ENCODE data around the gene THADA. TPM values are rescaled to one million over a fixed set of nuclear protein-coding genes. Genes with fewer than 3 reads are reported as not detected.
A peak's percentile ranks its signal among the peaks of the same experiment; 100 is the strongest.

The THADA gene
- polyA plus RNA-seq, 3 donors: 7.3 to 11.2 (median 9.7) TPM

DNA sequence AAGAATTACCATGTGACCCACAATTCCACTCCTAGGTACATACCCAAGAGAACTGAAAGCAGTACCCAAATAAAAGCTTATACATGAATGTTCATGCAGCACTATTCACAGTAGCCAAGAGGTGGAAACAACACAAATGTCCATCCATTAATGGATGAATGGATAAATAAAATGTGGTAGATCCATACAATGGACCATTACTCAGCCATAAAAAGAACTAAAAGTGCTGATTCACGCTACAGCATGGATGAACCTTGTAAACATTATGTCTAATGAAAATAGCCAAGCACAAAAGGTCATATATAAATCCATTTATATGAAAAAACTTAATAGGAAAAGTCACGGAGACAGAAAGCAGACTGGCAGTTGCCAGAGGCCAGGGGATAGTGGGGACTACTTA, 345.8 kb downstream of the THADA start:
- Histone ChIP-seq H3K4me1 (ENCODE audit: control insufficient read depth in 1 of 2, insufficient read depth in 2 of 2, low read length in 2 of 2) (peaks cover 6 to 7% of the 10 kb centered on the region in 2 donors), H2AFZ (ENCODE audit: insufficient read depth, low read depth, low read length, poor library complexity, severe bottlenecking) (no peak overlapping the region), H3K4me2 (replicated peaks; ENCODE audit: extremely low read depth, low read length, poor library complexity, severe bottlenecking) (no peak overlapping the region), H3K4me3 (replicated peaks in 1 of 3; ENCODE audit: low read depth in 2 of 3, low read length in 3 of 3) (no peak overlapping the region), H3K9ac (ENCODE audit: insufficient read depth, low read length, poor library complexity, severe bottlenecking) (no peak overlapping the region), H3K9me3 (replicated peaks in 1 of 2; ENCODE audit: control insufficient read depth in 1 of 2, insufficient read depth in 1 of 2, low read length in 2 of 2) (no peaks in the 10 kb centered on the region), H3K79me2 (ENCODE audit: insufficient read depth, low read length) (no peaks in the 10 kb centered on the region), H3K27ac (ENCODE audit: low read depth in 1 of 2, low read length in 2 of 2) (no peak overlapping the region), H4K20me1 (ENCODE audit: insufficient read depth, low read length) (no peaks in the 10 kb centered on the region), H3K27me3 (ENCODE audit: control insufficient read depth in 2 of 2, insufficient read depth in 2 of 2, low read length in 2 of 2) (no peaks in the 10 kb centered on the region), H3K36me3 (replicated peaks in 1 of 2; ENCODE audit: control insufficient read depth in 1 of 2, insufficient read depth in 2 of 2, low read length in 2 of 2) (peaks cover 5 to 11% of the 10 kb centered on the region in 2 donors)
- no peak for DNase-seq
- peaks cover 0 to 4% (median 0%) of the 10 kb centered on the region in 7 donors for H3K9me3 Mint-ChIP-seq
- peaks cover 0 to 5% (median 2%) of the 10 kb centered on the region in 3 donors for H3K27me3 Mint-ChIP-seq (ENCODE audit: low read depth in 3 of 3)
- no CpG with 5 or more reads among the region's 2 CpGs for WGBS (ENCODE audit: insufficient coverage)
- peaks cover 31 to 34% of the 10 kb centered on the region in 2 donors for H3K36me3 Mint-ChIP-seq
- peak overlapping the region in 2 of 7 donors; percentile 38 to 53 for H3K27ac Mint-ChIP-seq
- TF ChIP-seq, protein P1, sequence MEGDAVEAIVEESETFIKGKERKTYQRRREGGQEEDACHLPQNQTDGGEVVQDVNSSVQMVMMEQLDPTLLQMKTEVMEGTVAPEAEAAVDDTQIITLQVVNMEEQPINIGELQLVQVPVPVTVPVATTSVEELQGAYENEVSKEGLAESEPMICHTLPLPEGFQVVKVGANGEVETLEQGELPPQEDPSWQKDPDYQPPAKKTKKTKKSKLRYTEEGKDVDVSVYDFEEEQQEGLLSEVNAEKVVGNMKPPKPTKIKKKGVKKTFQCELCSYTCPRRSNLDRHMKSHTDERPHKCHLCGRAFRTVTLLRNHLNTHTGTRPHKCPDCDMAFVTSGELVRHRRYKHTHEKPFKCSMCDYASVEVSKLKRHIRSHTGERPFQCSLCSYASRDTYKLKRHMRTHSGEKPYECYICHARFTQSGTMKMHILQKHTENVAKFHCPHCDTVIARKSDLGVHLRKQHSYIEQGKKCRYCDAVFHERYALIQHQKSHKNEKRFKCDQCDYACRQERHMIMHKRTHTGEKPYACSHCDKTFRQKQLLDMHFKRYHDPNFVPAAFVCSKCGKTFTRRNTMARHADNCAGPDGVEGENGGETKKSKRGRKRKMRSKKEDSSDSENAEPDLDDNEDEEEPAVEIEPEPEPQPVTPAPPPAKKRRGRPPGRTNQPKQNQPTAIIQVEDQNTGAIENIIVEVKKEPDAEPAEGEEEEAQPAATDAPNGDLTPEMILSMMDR (IDR thresholded peaks at IDR 0.05): no peak
- H3K4me3 Mint-ChIP-seq: no peak overlapping the region
- H3K4me1 Mint-ChIP-seq: peaks cover 9% of the 10 kb centered on the region
- intact Hi-C loops (cut with micrococcal nuclease): no loop called here

DNA sequence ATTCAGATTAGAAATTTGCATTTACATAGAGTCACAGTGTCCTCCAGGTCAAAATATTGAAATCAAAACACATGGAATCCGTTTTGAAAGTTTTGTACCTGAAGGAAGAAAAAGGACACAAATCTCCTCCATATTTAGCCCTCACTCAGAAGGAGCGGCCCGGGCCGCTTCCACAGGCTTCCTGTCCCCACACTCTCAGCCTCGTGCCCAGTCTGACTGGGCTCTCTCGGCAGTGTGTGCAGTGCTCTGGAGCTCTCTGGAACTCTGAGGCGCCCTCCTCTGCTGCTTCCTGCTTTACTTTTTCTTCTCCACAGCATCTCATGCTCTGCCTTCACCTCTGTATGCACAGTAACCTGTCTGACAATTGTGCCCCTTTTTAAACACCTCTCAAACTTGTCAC, 347.2 kb downstream of the THADA start:
- Mint-ChIP-seq H3K9me3 (peaks cover 0 to 4% (median 0%) of the 10 kb centered on the region in 7 donors), H3K36me3 (peaks cover 26 to 33% of the 10 kb centered on the region in 2 donors), H3K4me1 (peaks cover 18% of the 10 kb centered on the region), H3K4me3 (no peak overlapping the region), H3K27ac (peak overlapping the region in 2 of 7 donors; percentile 15 to 26), H3K27me3 (ENCODE audit: low read depth in 3 of 3) (peaks cover 0 to 5% (median 2%) of the 10 kb centered on the region in 3 donors)
- no peaks in the 10 kb centered on the region for H4K20me1 ChIP-seq (ENCODE audit: insufficient read depth, low read length)
- no peaks in the 10 kb centered on the region for H3K79me2 ChIP-seq (ENCODE audit: insufficient read depth, low read length)
- intact Hi-C loops (cut with micrococcal nuclease): loop anchor here in 1 of 2 donors (10.0 kb wide), 1 partner anchor 46 kb away; no protein-coding TSS in a partner anchor
- H3K9ac ChIP-seq (ENCODE audit: insufficient read depth, low read length, poor library complexity, severe bottlenecking): no peak overlapping the region
- WGBS (ENCODE audit: insufficient coverage): 94% methylated on average over 6 of the region's 7 CpGs
- H3K36me3 ChIP-seq (replicated peaks in 1 of 2; ENCODE audit: control insufficient read depth in 1 of 2, insufficient read depth in 2 of 2, low read length in 2 of 2): peaks cover under 1 to 3% of the 10 kb centered on the region in 2 donors
- H3K4me3 ChIP-seq (replicated peaks in 1 of 3; ENCODE audit: low read depth in 2 of 3, low read length in 3 of 3): no peak overlapping the region
- TF ChIP-seq, protein P1 (IDR thresholded peaks at IDR 0.05): no peak
- no peaks in the 10 kb centered on the region for H3K9me3 ChIP-seq (replicated peaks in 1 of 2; ENCODE audit: control insufficient read depth in 1 of 2, insufficient read depth in 1 of 2, low read length in 2 of 2)
- no peak for DNase-seq
- H3K4me2 ChIP-seq (replicated peaks; ENCODE audit: extremely low read depth, low read length, poor library complexity, severe bottlenecking): no peak overlapping the region
- no peaks in the 10 kb centered on the region for H3K27me3 ChIP-seq (ENCODE audit: control insufficient read depth in 2 of 2, insufficient read depth in 2 of 2, low read length in 2 of 2)
- no peak overlapping the region for H3K27ac ChIP-seq (ENCODE audit: low read depth in 1 of 2, low read length in 2 of 2)
- peaks cover 12 to 13% of the 10 kb centered on the region in 2 donors for H3K4me1 ChIP-seq (ENCODE audit: control insufficient read depth in 1 of 2, insufficient read depth in 2 of 2, low read length in 2 of 2)
- H2AFZ ChIP-seq (ENCODE audit: insufficient read depth, low read depth, low read length, poor library complexity, severe bottlenecking): no peak overlapping the region

Measured in CD14-positive monocyte (primary cell).